GM21717 (cell line): Measurements from ENCODE around the gene FANK1.

ENCODE experiments used
- ATAC-seq: cut with Tn5 transposase; IDR thresholded peaks from one replicate; pipeline ENCODE4 v1.9.1; 2021; ENCODE audit warnings: mild to moderate bottlenecking, moderate library complexity; ENCODE audit not compliant: unreplicated experiment

The FANK1 gene

DNA sequence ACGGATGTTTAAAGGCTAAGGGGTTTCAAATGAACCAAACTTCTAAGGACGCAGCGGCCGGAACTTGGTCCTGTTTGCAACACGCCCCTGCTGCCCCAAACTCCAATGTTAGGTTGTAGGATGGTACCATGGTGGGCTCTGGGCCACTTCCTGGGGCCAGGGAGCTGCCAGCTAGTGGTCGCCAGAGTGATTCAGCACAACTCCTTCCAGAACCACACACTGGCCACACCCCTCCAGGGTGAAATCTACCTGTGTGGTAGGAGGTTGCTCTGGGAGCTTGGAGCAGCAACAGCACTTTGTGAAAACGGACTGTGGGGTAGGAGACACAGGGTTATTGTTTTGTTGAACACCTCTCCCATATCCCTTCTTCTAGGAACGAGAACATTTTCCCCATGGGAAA lies 161.1 kb downstream of the FANK1 start:
- no peak for ATAC-seq

DNA sequence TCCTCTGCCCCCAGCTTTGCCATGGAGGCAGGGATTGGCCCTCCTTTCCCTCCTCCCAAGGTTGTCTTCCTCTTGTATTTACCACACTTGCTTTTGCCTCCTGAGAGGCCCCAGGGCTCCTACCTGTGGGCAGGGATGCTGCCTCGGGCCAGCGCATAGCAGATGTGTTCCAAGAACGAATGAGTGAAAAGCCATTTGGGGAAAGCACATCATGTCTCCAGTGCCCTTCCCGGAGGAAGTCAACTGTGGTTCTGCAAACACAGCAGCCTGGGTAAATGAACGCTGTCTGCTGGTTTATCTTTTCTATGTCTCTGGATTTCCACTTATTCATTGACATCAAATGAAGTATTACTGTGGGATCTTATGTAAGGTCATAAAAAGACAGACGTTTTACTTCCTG lies 161.7 kb downstream of the FANK1 start:
- no peak for ATAC-seq

DNA sequence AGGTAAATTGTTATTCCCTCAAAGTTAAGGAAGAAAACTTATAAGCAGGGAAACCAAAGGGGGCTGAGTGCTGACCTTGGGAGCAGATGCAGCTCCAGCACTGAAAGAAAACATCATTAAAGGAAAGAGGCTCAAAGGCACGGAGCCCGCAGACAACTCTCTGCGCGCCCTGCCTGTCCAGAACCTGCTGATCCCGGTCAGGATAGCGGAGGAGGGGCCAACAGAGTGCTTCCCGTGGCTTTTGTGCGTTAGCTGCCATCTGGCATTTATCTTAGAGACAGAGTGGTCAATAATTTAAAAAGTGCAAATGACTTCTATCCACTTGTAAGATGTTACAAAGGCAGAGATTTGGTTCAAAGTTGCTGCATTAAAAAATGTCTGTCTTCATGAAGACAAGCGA lies 162.1 kb downstream of the FANK1 start:
- ATAC-seq, result no peak
